Measurements from ENCODE around the gene CFAP45. TPM values are rescaled to one million over a fixed set of nuclear protein-coding genes. Genes with fewer than 3 reads are reported as not detected.

CFAP45 gene
- total and polyA plus RNA-seq, 7 donors, result 0.04 to 0.42 (median 0.19) TPM; not detected in 3

- no peak overlapping the region for H3K4me3 ChIP-seq
- no peak overlapping the region for H3K27ac ChIP-seq
- no peak for ATAC-seq
- H3K27me3 ChIP-seq (ENCODE audit: insufficient read depth in 3 of 3, low read length in 2 of 3), result peaks cover 0 to 1% (median 0%) of the 10 kb centered on the region in 3 donors
- H3K36me3 ChIP-seq (ENCODE audit: insufficient read depth in 1 of 2, low read depth in 1 of 2), result no peaks in the 10 kb centered on the region
- no peak for DNase-seq
- H3K4me1 ChIP-seq, result peaks cover 9% of the 10 kb centered on the region
- WGBS, 3 donors, result 91 to 100% (median 93%) methylated on average over 1 of the region's 1 CpG
- no peak for TF ChIP-seq CTCF (IDR thresholded peaks at IDR 0.05)
- no peaks in the 10 kb centered on the region for H3K9me3 ChIP-seq
- intact Hi-C loops (cut with DNase I), result no loop called here
Observed at GRCh38 chr1:159856576-159856975, 43.4 kb downstream of the CFAP45 start.

- Histone ChIP-seq H3K36me3 (ENCODE audit: insufficient read depth in 1 of 2, low read depth in 1 of 2) (no peaks in the 10 kb centered on the region), H3K4me1 (peaks cover 9% of the 10 kb centered on the region), H3K4me3 (no peak overlapping the region), H3K27me3 (ENCODE audit: insufficient read depth in 3 of 3, low read length in 2 of 3) (peaks cover 0 to 1% (median 0%) of the 10 kb centered on the region in 3 donors), H3K9me3 (no peaks in the 10 kb centered on the region), H3K27ac (no peak overlapping the region)
- no peak for DNase-seq
- no peak for ATAC-seq
- no peak for TF ChIP-seq CTCF (IDR thresholded peaks at IDR 0.05)
- intact Hi-C loops (cut with DNase I), result no loop called here
- 83 to 88% (median 85%) methylated on average over 32 to 34 of the region's 34 CpGs for WGBS, 3 donors
Observed at GRCh38 chr1:159855709-159856108, 44.3 kb downstream of the CFAP45 start.

- no peaks in the 10 kb centered on the region for H3K9me3 ChIP-seq
- DNase-seq, result peak; percentile 86 to 92
- WGBS, 3 donors, result 0% methylated on average over 35 to 59 of the region's 59 CpGs
- no peaks in the 10 kb centered on the region for H3K36me3 ChIP-seq (ENCODE audit: insufficient read depth in 1 of 2, low read depth in 1 of 2)
- peaks cover 9% of the 10 kb centered on the region for H3K4me1 ChIP-seq
- H3K27ac ChIP-seq, result peak overlapping the region; percentile 83
- ATAC-seq, result peak; percentile 93 to 98 (median 95)
- H3K4me3 ChIP-seq, result peak overlapping the region; percentile 81
- H3K27me3 ChIP-seq (ENCODE audit: insufficient read depth in 3 of 3, low read length in 2 of 3), result peaks cover 0 to 1% (median 0%) of the 10 kb centered on the region in 3 donors
- intact Hi-C loops (cut with DNase I), result loop anchor here in 1 of 2 donors (5.0 kb wide), 2 partner anchors 52 to 73 kb away; partner anchors contain the start of genes FCRL6 and TAGLN2
- TF ChIP-seq CTCF (IDR thresholded peaks at IDR 0.05), result peak; percentile 20
Observed at GRCh38 chr1:159854693-159855192, 45.2 kb downstream of the CFAP45 start.

- peak; percentile 75 to 86 (median 80) for ATAC-seq
- H3K9me3 ChIP-seq, result no peaks in the 10 kb centered on the region
- H3K27me3 ChIP-seq (ENCODE audit: insufficient read depth in 3 of 3, low read length in 2 of 3), result peaks cover 0 to 1% (median 0%) of the 10 kb centered on the region in 3 donors
- H3K4me1 ChIP-seq, result peaks cover 9% of the 10 kb centered on the region
- 0 to 1% (median 0%) methylated on average over 21 to 31 of the region's 31 CpGs for WGBS, 3 donors
- H3K4me3 ChIP-seq, result peak overlapping the region; percentile 81
- no peak for TF ChIP-seq CTCF (IDR thresholded peaks at IDR 0.05)
- peak overlapping the region; percentile 83 for H3K27ac ChIP-seq
- DNase-seq, result peak; percentile 72 to 73
- intact Hi-C loops (cut with DNase I), result loop anchor here in 1 of 2 donors (5.0 kb wide), 2 partner anchors 52 to 73 kb away; partner anchors contain the start of genes FCRL6 and TAGLN2
- no peaks in the 10 kb centered on the region for H3K36me3 ChIP-seq (ENCODE audit: insufficient read depth in 1 of 2, low read depth in 1 of 2)
Observed at GRCh38 chr1:159854116-159854692, 45.8 kb downstream of the CFAP45 start.

Data from psoas muscle (tissue), 8 donors.